ENCODE measurements around the gene GINS1.

GINS1 gene

DNA sequence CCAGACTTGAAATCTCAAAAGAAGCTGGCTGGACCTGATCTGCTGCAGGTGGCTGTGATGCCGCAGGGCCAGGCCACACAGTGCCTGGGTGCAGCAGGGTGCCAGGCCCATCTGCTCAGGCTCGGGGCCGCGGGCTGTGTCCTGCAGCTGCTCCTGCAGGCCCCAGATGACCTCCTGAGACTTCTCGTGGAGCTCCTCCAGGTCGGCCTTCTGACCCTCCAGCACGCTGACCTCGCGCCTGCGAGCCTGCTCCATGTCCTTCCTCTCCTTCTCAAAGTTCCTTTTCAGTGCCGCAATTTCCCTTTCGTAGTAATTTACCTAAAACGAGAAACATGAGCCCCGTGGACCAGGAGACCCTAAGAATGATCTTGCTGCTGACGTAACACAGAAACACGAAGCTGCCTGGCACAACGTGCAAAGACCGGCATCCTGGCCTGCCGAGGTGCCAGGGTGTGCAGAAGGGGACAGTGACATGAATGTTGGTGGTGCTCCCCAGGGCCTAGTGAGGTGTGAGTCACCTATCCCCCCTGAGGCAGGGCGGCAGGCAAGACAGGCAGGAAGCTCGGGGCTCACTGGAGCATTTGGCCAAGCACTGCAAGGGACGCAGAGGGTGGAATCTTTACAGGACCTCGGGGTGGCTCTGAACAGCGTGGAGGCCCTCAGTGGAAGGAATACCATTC lies 71.6 kb downstream of the GINS1 start:
- DNase-seq: no peak

DNA sequence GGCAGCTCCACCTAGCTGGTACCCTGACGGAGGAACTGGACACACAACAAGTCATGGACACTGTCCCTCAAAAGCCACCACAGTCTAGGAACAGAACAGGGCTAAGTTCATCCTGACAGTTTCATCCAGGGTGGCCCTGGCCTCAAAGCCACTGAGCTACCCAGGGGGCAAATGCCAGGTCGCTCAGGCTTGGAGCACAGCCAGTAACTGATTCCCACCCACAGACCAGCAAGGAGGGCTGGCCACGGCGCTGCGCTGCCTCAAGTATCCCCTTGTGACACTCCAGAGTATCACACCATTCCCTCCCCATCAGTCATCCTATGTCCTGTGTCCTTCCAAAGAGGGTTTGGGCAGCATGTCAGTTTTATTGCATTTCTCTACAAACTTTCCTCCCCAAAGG lies 72.2 kb downstream of the GINS1 start:
- DNase-seq: no peak

DNA sequence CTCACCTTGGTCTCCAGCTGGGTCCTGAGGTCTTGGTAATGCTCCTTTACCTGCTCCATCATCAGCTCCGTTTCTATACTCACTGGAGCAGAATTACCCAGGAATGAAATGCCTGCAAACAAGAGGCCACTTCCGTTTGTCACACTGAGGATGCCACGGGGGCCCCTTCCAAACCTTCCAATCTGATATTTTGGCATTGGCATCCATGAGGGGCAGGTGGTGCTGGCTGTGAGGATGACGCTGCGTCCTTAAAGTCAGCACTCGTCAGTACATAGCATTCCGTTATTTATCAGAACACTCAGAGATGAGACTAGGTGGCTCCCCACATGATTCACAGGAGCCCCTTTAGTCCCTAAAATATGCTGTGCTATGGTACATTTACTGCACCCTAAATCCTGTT lies 72.7 kb downstream of the GINS1 start:
- DNase-seq: no peak

DNA sequence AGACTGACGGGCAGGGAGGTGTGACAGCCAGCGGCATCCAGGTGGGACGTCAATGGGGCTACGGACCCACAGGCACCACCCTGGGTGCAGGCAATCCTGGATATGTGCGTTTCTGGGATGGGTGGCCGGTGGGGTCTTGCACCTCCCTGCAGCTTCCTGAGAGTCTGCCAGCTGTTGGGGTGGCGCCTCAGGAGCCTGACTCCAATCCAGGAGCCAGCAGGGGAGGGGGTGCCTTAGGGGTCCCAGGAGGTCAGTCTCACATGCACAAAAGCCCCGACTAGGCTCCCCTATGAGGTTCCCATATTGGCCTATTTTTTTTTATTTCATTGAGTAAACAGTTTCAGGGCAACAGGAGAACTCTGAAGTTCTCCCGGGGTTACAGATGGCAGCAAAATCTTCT lies 73.3 kb downstream of the GINS1 start:
- no peak for DNase-seq

DNA sequence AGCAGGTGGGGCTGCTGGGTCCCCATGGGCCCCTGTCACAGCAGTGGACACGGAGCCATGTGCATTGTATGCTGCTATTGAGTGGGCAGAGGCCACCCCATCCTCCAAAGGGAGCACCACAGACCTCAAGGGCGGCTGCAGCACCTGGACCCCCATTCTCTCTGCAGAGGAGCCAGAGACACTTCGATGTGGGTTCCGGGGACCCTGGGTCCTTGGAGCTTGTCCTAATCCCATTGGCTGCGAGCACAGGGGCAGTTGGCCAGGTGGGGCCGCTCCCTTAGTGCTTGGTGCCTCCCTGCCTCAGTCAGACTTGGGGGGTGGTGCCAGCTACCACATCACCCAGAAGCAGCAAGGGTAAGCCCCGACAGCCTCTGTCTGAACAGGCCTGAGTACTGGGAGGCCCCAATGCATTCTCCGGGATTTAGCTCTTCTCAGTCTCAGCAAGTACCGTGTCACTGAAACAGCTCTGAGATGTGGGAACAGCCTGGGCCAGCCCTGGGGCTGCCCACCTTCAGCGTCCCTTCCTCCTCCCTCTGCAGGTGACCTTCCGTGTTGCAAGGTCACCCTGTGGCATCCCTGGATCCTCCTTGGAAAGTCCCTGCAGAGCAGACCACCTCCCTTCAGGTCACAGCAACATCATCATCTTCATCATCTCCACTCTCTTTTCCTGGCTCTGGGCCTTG lies 73.9 kb downstream of the GINS1 start:
- DNase-seq: no peak

DNA sequence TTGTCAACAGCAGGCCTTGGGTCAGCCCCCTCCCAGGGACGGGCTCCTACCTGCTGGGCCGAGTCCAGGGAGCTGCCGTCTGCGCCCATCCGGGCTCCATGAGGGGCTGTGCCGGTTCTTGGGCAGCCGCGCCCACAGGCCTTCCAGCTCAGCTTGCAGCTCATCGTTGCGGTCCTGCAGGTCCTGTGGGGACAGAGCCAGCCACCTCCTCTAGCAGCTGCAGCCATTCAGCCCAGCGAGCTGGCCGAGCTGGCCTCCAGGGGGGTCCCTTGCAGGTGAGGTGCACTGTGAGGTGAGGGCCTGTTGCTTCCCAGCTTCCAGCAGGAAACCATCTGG lies 74.4 kb downstream of the GINS1 start:
- no peak for DNase-seq

DNA sequence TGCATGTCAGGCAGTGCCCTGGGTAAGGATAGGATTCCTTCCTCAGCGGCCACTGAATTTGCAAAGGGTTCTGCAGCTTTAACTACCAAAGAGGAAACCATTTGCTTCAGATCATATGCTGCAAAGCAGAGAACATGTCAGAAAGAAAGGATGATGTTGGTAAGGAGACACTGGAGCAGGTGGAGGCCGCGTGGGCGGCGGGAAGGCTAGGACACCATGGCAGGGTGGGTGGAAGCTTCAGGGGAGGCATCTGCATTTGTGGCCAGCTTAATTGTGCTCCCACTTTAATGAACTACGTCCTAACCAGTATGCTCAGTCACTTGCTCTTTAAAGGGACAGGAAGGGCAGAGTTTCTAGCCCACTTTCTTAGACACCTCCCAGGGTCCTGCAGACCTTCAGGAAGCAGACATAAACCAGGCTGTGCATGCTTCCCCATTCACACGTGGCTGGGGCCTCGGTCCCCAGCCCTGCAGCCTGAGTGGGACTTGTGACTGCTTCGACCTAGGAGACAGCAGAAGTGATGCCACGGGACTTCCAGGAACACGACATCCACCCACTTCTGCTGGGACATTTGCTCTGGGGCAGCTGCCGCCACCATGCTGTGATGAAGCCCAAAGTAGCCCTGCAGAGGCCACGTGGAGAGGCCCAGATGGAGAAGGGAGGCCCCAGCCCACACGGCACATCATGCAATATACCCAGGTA lies 76.1 kb downstream of the GINS1 start:
- no peak for DNase-seq

DNA sequence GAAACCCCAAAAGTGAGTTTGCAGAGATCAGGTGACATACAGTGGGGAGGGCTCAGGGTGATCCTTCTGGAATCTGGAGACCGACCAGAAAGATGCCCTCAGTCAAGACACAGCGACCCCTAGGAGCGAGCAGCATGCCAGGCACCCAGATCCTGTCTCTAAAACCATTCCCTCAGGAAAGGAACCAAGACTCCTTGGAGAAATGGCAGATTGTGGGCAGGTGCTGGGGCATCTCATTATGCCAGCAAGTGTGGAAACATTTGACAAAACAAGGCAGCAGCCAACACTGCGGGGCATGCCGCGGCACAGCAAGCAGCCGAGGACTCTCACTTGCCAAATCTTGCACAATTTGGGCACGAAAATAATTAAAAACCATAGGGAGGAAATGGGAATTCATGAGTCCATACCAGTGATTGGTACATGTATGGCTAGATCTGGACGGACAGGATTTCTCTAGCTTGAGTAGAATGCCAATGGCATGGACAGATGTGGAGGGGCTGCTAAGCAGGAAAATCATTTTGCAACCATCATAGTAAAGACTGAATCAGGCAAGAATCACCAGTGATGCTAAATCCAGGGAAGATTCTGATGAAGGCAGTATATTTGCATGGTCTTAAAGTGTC lies 76.9 kb downstream of the GINS1 start:
- no peak for DNase-seq

DNA sequence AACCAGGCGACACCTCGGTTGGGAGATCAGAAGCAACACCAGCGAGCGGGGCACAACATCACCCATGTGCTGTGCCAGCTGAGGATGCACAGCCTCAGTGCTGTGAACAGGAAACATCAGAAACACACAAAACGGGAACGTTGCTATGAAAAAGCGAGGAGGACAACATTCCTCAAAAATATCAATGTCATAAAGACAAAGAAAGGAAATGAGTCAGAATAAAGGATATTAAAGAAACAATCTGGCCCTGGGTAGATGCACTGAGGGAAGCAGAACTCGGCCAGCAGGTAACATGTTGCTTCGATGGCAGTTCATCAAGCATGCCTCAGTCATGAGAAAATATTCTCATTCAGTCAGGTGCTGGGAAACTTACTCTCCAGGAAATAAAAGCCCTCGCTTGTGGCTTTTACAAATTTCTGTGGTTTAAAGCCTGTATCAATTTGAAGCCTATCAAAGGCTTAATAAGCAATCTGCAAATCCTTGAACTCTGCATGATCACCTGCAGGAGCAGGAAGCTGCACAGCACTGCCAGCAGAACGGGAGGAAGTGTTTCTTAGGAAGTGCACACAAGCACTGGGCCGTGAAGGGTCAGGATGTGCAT lies 77.5 kb downstream of the GINS1 start:
- DNase-seq: no peak

DNA sequence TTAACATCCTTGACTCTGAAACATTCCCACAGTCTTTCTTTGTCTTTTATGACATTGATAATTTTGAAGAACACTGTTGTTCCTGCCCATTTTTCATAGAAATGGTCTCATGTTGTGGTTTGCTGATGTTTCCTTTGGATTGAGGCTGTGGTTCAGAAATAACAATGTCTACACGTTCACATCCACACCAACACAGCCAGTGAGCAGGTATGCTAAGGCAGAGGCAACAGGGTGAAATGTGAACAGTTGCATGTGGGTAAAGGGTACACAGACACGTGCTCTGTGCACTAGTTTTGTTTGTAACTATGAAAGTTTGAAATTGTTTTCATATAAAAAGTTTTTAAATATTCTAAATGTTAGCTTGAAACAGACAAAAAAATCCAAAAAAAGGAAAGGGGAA lies 78.4 kb downstream of the GINS1 start:
- no peak for DNase-seq

DNA sequence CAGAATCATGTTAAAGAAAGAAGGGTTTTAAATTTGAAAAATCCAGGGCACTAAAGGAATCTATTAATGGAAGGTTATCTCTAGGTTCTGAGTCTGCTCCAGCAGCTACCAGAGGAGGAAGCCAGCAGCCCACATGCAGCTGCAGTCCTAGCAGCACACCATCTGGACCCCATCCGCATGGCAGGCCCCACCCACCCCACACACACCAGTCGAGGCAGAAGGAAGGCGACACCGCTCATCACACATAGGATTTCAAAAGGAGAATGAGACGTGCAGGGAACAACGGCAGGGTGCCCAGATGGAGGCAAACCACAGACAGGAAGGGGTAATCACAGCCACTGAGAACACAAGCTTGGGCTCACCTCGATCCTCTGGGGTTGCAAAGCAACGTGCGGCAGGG lies 78.9 kb downstream of the GINS1 start:
- no peak for DNase-seq

DNA sequence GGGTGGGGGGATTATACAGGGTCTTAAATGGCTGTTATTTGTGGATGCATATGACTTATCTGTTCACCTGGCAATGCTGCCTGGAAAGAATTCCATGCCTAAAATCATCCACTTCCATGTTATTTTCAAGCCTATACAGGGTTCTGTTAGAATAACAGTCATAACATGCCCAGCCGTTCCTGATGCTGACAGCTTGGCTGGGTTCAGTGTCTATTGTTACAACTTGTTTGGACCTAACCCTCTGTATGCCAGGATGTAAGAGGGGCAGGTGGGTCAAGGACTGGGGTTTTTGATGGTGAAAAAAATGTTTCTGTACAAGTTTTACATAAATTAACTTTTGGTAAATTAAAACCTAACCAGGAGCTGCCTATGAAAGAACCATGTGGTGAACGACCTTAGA lies 79.8 kb downstream of the GINS1 start:
- DNase-seq: no peak

DNA sequence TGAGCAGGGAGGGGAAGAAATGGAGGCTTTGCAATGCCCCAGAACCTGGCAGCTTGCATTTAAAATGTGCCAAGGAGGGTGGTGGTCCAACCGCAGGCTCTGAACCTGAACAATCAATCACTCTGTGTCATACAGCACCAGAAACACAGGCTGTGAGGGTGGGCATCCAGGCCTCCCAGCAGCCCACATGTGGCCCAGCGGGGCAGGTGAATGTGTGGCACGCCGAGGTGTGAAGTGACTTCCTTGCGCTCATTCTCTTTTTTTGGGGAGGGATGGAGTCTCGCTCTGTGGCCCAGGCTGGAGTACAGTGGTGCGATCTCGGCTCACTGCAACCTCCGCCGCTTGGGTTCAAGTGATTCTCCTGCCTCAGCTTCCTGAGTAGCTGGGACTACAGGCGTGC lies 80.5 kb downstream of the GINS1 start:
- DNase-seq: no peak

DNA sequence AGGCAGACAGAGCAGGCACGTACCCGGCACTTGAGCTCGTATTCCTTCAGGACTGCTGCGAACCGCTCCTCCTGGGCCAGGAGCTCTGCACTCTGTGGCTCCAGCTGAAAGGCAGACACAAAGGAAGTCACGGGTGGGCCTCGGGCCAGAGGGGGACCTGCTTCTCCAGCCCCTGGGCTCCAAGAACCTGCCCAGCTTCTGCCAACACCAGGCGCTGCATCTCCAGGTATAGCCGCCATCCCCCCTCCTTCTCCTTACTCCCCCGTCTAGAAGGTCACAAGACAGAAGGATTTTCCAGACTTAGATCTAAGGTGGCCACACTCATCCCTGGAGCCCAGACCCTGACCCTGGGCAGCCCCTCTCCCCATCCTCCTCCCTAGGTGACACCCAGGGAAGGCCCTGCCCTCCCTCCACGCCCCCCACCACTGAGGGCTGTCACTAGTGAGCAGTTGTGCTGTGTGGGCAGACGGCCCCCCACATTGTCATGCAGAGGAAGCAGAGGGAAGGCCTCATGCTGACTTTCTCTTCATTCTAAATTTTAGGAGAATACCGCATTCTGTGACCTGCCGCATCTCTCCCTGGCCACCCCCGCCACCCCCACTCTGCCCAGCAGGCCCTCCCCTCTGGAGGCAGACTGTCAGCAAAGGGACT lies 81.9 kb downstream of the GINS1 start:
- no peak for DNase-seq

DNA sequence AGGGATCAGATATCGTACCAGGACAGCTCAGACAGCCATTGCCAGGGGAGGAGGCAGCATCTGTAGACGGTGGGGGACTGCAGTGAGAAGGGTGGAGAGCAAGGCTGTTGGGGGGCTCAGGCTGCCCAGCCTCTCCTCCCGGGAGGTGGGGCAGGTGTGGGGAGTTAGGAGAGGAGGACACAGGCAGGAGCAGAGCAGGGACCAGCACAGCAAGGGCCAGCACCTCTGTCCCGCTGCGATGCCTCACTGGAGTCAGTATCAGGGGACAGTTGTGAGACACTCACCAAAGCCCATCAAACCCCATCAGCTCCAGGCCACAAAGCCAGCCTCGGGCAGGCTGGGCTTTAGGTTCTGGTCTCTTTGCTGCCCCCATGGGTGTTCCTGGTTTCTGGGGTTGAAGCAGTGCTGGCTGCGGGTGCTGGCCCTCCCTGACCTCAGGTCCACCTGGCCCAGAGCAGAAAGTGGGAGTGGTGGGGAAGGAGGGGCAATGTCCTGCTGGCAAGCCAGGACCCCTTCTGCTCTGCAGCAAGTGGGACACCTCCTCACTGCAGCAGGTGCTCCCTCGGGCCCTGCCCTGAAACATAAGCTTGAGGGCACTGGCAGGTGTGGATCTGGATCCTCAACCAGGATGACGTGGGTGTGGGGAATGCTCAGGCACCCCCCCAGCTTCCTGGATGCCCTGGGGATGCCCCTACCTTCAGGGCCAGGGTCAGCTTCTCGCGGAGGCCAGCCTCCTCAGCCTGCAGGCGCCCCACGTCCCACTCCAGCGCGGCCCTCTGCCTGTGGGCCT lies 83.4 kb downstream of the GINS1 start:
- DNase-seq: no peak

DNA sequence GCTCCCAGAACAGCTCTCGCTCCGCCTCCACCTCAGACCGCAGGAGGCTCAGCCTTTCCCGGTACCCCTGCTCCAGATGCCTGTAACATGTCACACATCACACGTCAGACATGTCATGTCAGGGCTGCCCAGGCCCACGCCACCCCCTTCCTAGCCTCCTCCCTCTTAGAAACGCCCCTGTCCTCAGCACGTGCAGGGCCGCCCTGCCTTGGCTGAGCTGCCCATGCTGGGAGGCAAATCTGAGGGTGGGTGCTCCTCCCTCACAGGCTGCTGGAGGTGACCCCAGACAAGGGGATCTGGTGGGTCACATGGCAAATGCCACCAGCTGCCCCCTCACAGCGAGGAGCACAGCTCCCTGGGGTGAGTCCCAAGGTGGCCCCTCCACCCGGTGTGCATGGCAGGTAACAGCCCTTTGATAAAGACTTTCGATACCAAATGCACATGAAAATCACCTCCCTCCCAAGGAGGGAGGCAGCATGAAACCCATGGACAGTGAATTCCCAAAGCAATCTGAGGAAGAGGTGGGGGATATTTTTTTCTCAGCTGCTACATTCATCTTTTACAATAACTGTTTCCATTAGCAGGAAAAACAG lies 84.1 kb downstream of the GINS1 start:
- DNase-seq: no peak

DNA sequence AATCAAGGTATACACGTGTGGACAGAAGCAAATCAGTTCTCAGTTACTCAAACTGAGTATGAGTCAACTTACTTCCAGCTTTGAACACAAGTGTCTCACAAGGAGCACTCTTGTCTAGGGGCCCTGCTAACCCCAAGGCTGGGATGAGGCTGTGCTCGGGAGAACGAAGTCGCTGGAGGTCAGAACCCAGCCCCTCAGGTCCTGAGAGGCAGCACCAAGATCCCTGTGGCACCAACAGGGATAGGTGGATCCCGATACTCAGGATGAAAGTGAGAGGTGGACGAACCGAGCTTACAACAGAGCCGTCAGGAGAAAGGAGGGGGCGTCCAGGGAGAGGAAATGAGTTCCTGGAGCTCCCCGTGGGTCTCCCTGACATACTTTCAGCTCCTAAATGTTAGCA lies 85.7 kb downstream of the GINS1 start:
- no peak for DNase-seq

DNA sequence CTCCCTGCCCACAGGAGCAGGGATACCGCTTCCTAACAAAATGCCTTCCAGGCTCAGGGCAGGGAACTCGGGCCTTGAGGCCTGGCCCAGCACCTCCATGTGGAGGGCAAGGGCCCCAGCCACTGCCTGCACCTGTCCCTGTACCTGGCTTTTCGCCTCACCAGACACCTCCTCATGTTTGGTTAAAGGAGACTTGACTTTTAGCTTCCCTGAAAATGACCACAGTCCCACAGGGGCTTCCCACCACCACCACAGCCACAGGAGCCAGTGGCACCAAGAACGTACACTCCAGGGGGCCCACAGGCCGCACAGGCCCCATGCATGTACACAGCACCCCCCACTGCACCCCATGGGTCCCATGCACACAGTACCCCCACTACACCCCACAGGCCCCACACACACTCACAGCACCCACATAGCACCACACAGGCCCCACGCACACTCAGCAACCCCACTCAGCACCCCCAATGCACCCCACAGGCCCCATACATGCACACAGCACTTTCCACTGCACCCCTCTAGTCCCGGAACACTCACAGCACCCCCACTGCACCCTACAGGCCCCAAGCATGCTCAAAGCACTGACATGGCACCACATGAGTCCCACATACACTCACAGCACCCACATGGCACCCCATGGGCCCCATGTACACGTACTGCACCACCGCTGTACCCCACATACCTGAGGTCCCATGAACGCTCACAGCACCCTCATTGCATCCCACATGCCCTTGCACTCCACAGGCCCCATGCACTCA lies 86.5 kb downstream of the GINS1 start:
- DNase-seq: no peak

DNA sequence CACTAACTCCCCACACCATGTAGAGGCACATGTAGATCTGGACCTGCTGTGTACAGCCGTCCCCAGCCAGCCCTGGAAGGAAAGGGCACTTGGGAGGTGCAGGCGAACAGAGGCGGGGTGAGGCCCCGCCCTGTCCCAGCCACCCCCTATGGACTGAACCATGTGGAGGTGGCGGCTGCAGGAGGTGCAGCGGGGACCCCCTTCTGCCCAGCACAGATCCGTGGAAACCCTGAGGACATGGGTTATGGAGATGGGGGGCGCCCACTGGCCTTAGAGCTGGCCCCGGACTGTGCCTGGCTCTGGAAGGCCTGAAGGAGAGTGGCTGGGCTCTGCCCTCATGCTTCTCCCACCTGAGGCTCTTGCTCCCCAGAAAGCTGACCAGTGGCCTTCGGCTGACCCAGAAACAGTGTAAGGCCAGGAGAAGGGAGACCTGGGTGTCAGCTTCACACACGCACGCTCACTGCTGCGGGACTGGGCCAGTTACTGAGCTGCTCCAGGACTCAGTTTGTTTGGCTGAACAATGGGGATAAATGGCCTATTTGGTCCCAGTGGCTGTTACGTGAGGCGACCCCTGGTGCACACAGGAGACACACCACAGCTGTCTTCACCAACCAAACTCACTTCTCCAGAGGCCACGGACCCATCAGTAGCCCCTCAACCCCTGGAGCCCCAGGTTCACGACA lies 87.2 kb downstream of the GINS1 start:
- no peak for DNase-seq

DNA sequence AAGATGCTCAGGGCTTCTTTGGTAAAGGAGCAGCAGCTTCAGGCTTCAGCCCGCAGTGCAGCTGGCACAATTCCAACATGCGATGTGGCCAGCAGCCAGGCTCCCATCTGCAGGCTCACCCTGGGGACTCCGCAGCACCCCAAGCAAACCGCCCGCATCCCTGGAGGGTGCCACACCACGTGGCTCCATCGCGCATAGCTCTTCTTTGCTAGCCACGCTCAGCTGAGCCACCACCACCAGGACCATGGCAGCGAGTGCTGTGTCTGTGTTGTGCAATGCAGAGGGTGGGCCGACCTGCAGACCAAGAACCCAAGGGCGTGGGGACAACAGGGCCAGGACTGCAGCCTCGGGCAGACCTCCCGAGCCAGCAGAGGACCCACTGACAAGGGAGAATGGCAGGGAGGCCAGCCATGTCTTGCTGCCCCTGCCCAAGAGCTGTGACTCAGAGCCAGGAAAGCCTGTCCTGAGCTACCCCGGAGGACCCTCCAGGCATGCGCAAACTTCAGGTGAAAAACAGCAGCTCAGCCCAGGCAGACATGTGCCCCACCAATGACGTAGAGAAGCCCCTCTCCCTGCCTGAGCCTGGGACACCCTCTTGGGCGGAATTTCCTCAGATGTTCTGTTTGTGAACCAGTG lies 87.8 kb downstream of the GINS1 start:
- no peak for DNase-seq

All from NCI-H2029 (cell line).